HepG2 (cell line): ENCODE data around the gene ZNF8. TPM values are rescaled to one million over a fixed set of nuclear protein-coding genes. Genes with fewer than 3 reads are reported as not detected.

Experiments used
- GRHL1 ChIP-seq: sonication (generic); formaldehyde crosslinking; conservative IDR thresholded peaks from 2 replicates; pipeline ENCODE4 v1.8.0; 2022; ENCODE audit warnings: missing genetic modification reagents
- GTF2F1 ChIP-seq: fragments of 150-350 bp; IDR thresholded peaks from 2 replicates; pipeline ENCODE4 v1.6.1; 2014; ENCODE audit warnings: low read length
- NFE2L1 ChIP-seq: sonication (generic); formaldehyde crosslinking; IDR thresholded peaks from 2 replicates; pipeline ENCODE4 v1.4.0; 2020; ENCODE audit warnings: missing genetic modification reagents, mild to moderate bottlenecking, borderline replicate concordance
- PHF21A ChIP-seq: sonication (generic); formaldehyde crosslinking; IDR thresholded peaks from 2 replicates; pipeline ENCODE4 v1.5.0; 2020; ENCODE audit warnings: mild to moderate bottlenecking, missing genetic modification reagents
- POLR2AphosphoS2 ChIP-seq: IDR thresholded peaks from 2 replicates; pipeline ENCODE4 v1.6.1; 2011; ENCODE audit warnings: low read depth, low read length, improper control_type of control experiment
- ZNF558 ChIP-seq: sonication (generic); formaldehyde crosslinking; IDR thresholded peaks from 2 replicates; pipeline ENCODE4 v1.9.0; 2022; ENCODE audit warnings: mild to moderate bottlenecking, missing genetic modification reagents, borderline replicate concordance
- polyA plus RNA-seq, 8 experiments: library from polyadenylated mRNA; depleted of rRNA in 3 of 8; stranded (reverse) in 7 of 8; unstranded in 1 of 8; fragments of >200 nt; fragmentation: Illumina TruSeq in 4 of 8; extraction: Trizol in 4 of 8; gene quantifications; 2 replicates each; pipeline versions ENCODE4 v1.2.1 to v1.2.3, GENCODE V29; 2011 to 2016; ENCODE audit warnings: low read depth in 4 of 8, missing spikeins in 1 of 8, mixed read lengths in 1 of 8; ENCODE audit not compliant: insufficient read depth in 1 of 8
- total RNA-seq, 5 experiments: library from RNA; depleted of rRNA; stranded (reverse); fragments of >200 nt; fragmentation: Illumina TruSeq; extraction: Trizol; gene quantifications; 2 replicates each; pipeline ENCODE4 v1.2.3, GENCODE V29; 2016; ENCODE audit warnings: low read depth in 1 of 5
- TF ChIP-seq, protein P1 (sequence below), 2 experiments: fragments of 450-650 bp in 1 of 2; sonication (generic) in 1 of 2; formaldehyde crosslinking in 1 of 2; IDR thresholded peaks; 2 replicates each; pipeline versions ENCODE4 v1.6.1 to v1.8.0; 2016 to 2022; ENCODE audit warnings: antibody characterized with exemption in 1 of 2, mild to moderate bottlenecking in 1 of 2, missing genetic modification reagents in 1 of 2
- TF ChIP-seq, protein P2 (sequence below): sonication (generic); formaldehyde crosslinking; IDR thresholded peaks from one replicate; pipeline ENCODE4 v1.5.1; 2020; ENCODE audit warnings: mild to moderate bottlenecking, missing genetic modification reagents; ENCODE audit errors: not compliant biosample characterization

The ZNF8 gene
- total and polyA plus RNA-seq, 2 of the 13 experiments (the other 11 are each of a cell fraction or from before 2014, with no cell fraction given) = 3.1 to 3.3 TPM

DNA sequence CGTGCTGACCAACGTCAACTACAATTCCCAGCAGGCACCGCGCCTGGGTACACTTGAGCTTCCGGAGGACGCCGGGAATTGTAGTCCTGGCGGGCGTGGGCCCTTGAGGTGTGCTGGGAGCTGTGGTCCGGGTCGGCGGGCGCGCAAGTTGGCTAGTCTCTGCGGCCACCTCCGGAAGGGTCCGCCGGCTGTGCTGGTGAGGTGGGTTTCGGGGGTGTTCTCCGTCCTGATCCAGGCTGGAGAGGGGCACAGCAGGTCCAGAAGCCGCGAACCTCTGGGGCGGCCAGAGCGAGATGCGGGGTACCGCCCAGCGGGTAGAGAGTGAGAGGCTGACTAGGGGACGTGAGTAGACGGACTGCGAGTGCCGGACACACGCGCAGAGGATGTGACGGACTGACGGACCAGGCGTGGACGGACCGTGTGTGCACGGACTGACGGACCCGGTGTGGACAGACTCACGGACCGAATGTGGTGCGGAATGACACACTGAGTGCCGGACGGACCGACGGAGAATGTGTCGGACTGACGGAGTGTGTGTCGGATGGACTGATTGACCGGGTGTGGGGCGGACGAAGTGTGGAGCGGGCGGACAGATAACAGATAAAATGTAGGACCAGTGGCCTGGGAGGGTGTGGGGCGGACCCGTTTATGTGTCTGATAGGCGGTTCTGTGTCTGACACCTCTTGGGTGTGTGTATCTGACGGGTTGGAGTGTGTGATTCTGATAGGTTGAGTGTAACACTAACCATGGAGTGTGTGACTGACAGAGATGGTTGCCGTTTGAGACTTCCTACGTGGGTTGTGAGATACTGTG, 48.4 kb downstream of the ZNF8 start, which contains the start of gene ZSCAN22 (continued):
- TF ChIP-seq GTF2F1 (no peak), PHF21A (CRISPR knock-in tag) (peak; percentile 82; the same call in 1 of the 2 replicates), ZNF558 (CRISPR knock-in tag) (peak; percentile 87; the same call in 1 of the 2 replicates), NFE2L1 (CRISPR knock-in tag) (no peak), GRHL1 (CRISPR knock-in tag) (no peak; the same call in 1 of the 2 replicates), POLR2AphosphoS2 (no peak)
- TF ChIP-seq, protein P1, sequence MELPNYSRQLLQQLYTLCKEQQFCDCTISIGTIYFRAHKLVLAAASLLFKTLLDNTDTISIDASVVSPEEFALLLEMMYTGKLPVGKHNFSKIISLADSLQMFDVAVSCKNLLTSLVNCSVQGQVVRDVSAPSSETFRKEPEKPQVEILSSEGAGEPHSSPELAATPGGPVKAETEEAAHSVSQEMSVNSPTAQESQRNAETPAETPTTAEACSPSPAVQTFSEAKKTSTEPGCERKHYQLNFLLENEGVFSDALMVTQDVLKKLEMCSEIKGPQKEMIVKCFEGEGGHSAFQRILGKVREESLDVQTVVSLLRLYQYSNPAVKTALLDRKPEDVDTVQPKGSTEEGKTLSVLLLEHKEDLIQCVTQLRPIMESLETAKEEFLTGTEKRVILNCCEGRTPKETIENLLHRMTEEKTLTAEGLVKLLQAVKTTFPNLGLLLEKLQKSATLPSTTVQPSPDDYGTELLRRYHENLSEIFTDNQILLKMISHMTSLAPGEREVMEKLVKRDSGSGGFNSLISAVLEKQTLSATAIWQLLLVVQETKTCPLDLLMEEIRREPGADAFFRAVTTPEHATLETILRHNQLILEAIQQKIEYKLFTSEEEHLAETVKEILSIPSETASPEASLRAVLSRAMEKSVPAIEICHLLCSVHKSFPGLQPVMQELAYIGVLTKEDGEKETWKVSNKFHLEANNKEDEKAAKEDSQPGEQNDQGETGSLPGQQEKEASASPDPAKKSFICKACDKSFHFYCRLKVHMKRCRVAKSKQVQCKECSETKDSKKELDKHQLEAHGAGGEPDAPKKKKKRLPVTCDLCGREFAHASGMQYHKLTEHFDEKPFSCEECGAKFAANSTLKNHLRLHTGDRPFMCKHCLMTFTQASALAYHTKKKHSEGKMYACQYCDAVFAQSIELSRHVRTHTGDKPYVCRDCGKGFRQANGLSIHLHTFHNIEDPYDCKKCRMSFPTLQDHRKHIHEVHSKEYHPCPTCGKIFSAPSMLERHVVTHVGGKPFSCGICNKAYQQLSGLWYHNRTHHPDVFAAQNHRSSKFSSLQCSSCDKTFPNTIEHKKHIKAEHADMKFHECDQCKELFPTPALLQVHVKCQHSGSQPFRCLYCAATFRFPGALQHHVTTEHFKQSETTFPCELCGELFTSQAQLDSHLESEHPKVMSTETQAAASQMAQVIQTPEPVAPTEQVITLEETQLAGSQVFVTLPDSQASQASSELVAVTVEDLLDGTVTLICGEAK (IDR thresholded peaks at IDR 0.05) = peak; percentile 78
- TF ChIP-seq, protein P1 (CRISPR knock-in tag; IDR thresholded peaks at IDR 0.05) = peak; percentile 92
- TF ChIP-seq, protein P2, sequence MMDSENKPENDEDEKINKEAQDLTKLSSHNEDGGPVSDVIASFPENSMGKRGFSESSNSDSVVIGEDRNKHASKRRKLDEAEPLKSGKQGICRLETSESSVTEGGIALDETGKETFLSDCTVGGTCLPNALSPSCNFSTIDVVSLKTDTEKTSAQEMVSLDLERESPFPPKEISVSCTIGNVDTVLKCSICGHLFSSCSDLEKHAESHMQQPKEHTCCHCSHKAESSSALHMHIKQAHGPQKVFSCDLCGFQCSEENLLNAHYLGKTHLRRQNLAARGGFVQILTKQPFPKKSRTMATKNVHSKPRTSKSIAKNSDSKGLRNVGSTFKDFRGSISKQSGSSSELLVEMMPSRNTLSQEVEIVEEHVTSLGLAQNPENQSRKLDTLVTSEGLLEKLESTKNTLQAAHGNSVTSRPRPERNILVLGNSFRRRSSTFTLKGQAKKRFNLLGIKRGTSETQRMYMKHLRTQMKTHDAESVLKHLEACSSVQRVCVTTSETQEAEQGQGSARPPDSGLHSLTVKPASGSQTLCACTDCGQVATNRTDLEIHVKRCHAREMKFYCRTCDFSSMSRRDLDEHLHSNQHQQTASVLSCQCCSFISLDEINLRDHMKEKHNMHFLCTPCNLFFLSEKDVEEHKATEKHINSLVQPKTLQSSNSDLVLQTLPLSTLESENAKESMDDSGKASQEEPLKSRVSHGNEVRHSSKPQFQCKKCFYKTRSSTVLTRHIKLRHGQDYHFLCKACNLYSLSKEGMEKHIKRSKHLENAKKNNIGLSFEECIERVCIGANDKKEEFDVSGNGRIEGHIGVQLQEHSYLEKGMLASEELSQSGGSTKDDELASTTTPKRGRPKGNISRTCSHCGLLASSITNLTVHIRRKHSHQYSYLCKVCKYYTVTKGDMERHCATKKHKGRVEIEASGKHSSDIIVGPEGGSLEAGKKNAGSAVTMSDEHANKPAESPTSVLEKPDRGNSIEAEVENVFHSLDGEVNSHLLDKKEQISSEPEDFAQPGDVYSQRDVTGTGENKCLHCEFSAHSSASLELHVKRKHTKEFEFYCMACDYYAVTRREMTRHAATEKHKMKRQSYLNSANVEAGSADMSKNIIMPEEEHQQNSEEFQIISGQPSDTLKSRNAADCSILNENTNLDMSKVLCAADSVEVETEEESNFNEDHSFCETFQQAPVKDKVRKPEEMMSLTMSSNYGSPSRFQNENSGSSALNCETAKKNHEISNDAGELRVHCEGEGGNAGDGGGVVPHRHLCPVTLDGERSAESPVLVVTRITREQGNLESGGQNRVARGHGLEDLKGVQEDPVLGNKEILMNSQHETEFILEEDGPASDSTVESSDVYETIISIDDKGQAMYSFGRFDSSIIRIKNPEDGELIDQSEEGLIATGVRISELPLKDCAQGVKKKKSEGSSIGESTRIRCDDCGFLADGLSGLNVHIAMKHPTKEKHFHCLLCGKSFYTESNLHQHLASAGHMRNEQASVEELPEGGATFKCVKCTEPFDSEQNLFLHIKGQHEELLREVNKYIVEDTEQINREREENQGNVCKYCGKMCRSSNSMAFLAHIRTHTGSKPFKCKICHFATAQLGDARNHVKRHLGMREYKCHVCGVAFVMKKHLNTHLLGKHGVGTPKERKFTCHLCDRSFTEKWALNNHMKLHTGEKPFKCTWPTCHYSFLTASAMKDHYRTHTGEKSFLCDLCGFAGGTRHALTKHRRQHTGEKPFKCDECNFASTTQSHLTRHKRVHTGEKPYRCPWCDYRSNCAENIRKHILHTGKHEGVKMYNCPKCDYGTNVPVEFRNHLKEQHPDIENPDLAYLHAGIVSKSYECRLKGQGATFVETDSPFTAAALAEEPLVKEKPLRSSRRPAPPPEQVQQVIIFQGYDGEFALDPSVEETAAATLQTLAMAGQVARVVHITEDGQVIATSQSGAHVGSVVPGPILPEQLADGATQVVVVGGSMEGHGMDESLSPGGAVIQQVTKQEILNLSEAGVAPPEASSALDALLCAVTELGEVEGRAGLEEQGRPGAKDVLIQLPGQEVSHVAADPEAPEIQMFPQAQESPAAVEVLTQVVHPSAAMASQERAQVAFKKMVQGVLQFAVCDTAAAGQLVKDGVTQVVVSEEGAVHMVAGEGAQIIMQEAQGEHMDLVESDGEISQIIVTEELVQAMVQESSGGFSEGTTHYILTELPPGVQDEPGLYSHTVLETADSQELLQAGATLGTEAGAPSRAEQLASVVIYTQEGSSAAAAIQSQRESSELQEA (CRISPR knock-in tag) = peak; percentile 77
